ENCODE measurements around the gene ZNF585A.
A peak's percentile ranks its signal among the peaks of the same experiment; 100 is the strongest.
"Not testable (repeated sequence)": the region's sequence is repeated elsewhere in the genome, so short reads cannot be mapped to it uniquely, and the experiment has no call there.

Gene ZNF585A

DNA sequence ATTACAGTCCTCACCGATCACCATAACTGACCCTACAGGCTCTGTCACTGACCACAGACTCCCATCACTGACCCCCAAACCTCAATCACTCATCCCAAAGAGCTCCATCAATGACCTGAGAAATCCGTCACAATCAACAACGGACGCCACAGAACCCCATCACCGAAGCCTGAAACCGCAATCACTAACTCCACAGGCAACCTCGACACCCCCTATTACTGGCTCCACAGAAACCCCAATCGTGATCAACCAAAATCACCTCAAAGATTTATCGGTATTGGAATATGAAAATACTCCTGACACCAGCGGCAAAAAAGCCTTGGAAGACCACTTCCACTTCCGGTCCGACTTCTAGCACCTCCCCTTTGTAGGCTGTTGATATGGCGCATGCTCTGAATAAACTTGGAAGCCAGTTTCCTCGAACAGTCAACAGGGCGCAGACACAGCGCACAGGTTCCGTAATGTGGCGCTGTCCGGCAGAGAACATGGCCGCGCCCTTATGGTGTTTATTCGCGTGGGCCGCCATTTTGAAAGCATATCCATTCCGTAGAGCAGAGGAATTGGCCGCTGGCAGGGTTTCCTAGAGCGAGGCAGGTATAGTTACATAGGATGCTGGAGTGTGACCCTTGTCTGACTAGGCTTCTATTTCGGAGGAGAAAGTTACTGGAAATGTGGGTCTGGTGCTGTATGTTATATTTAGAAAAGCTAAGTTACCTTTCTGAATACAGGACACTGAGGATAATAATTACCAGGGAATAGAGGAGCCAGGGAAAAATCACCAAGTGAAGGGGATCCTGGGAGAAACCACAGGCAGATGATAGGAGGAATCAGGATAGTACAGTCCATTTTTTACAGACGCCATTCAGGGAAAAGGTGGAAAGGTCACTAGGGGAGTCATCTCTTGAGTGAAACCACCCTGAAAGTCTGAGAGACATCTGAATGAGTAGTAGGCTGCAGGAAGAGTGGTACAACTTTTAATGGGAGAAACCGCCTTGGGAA lies at the start of gene ZNF585A:
Gene ZNF585A (minus strand): TSS at position 328 of the 999 bp plus-strand sequence. CDS start 2,785 bp downstream, outside the sequence.
- DNase-seq, result peak; percentile 97 to 99

DNA sequence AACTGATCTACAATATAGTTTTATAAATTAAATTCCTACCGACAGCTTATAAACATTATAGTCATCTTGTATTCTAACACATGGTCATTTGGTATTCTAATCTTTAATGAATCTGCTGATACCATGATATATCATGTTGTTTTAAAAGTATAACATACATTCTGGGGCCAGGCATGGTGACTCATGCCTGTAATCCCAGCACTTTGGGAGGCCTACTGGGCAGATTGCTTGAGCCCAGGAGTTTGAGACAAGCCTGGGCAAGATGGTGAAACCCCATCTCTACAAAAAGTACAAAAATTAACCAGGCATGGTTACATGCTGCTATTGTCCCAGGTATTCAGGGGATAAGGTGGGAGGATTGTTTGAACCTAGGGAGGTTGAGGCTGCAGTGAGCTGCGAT lies 48.6 kb upstream of the ZNF585A start:
- DNase-seq, result no peak

GRCh38 chr19:37220383-37220782 lies 47.9 kb upstream of the ZNF585A start:
- DNase-seq, result no peak

- DNase-seq, result no peak
Measured at GRCh38 chr19:37218592-37218935, 46.1 kb upstream of the ZNF585A start.

GRCh38 chr19:37217775-37218591 lies 45.5 kb upstream of the ZNF585A start, which contains the start of gene ZNF383:
TSS of gene ZNF383 (plus strand) at chr19:37218214. CDS start at chr19:37230454, 12,240 bp downstream.
- peak; percentile 93 to 95 for DNase-seq

GRCh38 chr19:37217480-37217774 lies 44.9 kb upstream of the ZNF585A start:
- no peak for DNase-seq

GRCh38 chr19:37197768-37198167 lies 25.3 kb upstream of the ZNF585A start:
- DNase-seq, result no peak

DNA sequence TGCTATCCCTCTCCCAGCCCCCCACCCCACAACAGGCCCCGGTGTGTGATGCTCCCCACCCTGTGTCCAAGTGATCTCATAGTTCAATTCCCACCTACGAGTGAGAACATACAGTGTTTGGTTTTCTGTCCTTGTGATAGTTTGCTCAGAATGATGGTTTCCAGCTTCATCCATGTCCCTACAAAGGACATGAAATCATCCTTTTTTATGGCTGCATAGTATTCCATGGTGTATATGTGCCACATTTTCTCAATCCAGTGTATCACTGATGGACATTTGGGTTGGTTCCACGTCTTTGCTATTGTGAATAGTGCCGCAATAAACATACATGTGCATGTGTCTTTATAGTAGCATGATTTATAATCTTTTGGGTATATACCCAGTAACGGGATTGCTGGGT lies 24.6 kb upstream of the ZNF585A start:
- DNase-seq, result not testable (repeated sequence)

DNA sequence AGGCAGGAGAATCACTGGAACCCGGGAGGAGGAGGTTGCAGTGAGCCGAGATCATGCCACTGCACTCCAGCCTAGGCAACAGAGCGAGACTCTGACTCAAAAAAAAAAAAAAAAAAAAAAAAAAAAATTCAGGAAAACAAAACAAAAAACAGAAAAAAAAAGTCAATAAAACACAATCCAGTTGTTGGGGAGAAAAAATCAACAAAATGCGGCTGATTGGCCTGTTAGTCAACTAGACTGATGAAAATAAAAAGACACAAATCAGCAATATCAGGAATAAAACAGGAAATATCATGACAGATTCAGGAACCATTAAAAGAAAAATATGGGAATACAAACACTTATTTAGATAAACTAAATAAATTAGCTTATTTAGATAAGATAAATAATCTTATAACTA lies 22.8 kb upstream of the ZNF585A start:
- DNase-seq, result not testable (repeated sequence)

- DNase-seq, result not testable (repeated sequence)
Measured at GRCh38 chr19:37186071-37186470, 13.6 kb upstream of the ZNF585A start.

DNA sequence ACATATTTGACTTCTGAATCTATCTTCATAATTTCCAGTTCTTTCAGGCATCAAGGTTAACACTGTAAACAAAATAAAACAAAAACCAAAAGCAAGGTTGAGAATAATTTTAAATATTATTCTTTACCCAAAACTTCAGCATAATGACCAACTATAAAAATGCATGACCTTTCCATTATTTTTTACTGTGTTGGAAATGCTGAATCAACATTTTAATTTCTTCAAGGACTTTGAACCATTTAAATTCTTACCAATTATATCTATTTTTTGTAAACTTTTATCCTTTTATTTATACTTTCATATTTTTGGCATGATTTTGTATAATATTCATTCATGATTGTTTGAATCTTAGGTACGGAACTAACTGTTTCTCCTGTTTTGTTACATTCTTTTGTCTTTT lies 6.9 kb downstream of the ZNF585A start:
- DNase-seq, result no peak

GRCh38 chr19:37160153-37160552 lies 12.3 kb downstream of the ZNF585A start:
- no peak for DNase-seq

GRCh38 chr19:37148214-37148613 lies 24.3 kb downstream of the ZNF585A start:
- DNase-seq, result no peak

DNA sequence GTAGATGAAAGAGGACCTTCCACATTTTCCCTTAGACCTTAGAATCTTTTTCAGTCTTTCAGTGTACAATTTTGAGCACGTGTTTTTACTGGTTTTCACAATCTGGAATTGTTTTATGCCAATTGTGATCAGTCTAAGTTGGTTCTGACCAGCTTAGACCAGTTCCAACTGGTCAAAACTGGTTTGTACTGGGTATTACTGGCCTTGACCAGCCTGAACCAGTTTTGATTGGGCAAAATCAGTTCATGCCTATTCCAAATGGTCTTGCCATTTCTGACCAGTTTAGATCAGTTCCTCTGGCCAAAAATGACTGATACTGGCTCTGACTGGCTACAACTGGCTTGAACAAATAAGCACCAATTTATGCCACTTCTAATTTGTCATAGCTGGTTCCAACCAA lies 36.4 kb downstream of the ZNF585A start:
- no peak for DNase-seq

- DNase-seq, result no peak
Measured at GRCh38 chr19:37128821-37129177, 43.7 kb downstream of the ZNF585A start.

DNA sequence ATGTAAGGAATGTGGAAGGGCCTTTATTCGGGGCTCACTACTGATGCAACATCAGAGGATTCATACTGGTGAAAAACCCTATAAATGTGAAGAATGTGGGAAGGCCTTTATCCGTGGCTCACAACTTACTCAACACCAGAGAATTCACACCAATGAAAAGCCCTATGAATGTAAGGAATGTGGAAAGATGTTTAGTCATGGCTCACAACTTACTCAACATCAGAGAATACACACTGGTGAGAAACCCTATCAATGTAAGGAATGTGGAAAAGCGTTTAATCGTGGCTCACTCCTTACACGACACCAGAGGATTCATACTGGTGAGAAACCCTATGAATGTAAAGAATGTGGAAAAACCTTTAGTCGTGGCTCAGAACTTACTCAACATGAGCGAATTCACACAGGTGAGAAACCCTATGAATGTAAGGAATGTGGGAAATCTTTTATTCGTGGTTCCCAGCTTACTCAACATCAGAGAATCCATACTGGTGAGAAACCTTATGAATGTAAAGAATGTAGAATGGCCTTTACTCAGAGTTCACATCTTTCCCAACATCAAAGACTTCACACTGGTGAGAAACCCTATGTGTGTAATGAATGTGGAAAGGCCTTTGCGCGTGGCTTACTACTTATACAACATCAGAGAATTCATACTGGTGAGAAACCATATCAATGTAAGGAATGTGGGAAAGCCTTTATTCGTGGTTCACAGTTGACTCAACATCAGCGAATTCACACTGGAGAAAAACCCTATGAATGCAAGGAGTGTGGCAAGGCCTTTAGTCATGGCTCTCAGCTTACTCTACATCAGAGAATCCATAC lies 44.3 kb downstream of the ZNF585A start:
- DNase-seq, result no peak

DNA sequence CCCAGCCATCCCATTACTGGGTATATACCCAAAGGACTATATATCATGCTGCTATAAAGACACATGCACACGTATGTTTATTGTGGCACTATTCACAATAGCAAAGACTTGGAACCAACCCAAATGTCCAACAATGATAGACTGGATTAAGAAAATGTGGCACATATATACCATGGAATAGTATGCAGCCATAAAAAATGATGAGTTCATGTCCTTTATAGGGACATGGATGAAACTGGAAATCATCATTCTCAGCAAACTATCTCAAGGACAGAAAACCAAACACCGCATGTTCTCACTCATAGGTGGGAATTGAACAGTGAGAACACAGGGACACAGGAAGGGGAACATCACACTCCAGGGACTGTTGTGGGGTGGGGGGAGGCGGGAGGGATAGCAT lies 50.4 kb downstream of the ZNF585A start:
- not testable (repeated sequence) for DNase-seq

- peak in 1 of 2 experiments; percentile 14 for DNase-seq
Measured at GRCh38 chr19:37114001-37114400, 58.5 kb downstream of the ZNF585A start.

DNA sequence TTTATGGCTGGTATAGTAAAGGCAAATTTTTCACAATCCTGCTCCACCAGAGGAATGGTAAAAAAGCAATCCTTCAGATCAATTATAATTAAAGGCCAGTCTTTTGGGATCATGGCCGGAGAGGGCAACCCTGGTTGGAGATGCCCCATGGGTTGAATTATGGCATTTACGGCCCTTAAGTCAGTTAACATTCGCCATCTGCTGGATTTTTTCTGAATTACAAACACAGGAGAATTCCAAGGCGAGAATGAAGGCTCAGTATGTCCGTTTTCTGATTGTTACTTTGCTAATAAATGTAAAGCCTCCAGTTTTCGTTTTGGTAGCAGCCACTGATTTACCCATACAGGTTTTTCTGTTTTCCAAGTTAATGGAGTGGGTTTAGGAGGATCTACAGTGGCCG lies 60.7 kb downstream of the ZNF585A start:
- peak in 1 of 2 experiments; percentile 22 for DNase-seq

DNA sequence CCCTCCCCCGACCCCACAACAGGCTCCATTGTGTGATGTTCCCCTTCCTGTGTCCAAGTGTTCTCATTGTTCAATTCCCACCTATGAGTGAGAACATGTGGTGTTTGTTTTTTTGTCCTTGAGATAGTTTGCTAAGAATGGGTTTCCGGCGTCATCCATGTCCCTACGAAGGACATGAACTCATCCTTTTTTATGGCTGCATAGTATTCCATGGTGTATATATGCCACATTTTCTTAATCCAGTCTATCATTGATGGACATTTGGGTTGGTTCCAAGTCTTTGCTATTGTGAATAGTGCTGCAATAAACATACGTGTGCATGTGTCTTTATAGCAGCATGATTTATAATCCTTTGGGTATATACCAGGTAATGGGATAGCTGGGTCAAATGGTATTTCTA lies 68.4 kb downstream of the ZNF585A start:
- DNase-seq, result not testable (repeated sequence)

- no peak for DNase-seq
Measured at GRCh38 chr19:37098570-37098969, 73.9 kb downstream of the ZNF585A start.

- no peak for DNase-seq
Measured at GRCh38 chr19:37095859-37096258, 76.6 kb downstream of the ZNF585A start.
